GM12865 (cell line): ENCODE results near the gene STAG1.
"Not testable (repeated sequence)": the region's sequence is repeated elsewhere in the genome, so short reads cannot be mapped to it uniquely, and the experiment has no call there.

Experiments used
- DNase-seq: peaks from one replicate; pipeline ENCODE4 v3.0.0; 2010; ENCODE audit warnings: low read depth
- H3K4me3 ChIP-seq: 2 replicates; pipeline ENCODE4 v1.5.1; 2011; ENCODE audit warnings: mild to moderate bottlenecking, low read depth, low read length, control low read depth
- TF ChIP-seq, protein P1 (sequence below): IDR thresholded peaks from 2 replicates; pipeline ENCODE4 v1.5.1; 2011; ENCODE audit warnings: low read length, control low read depth, low read depth, inconsistent platforms; ENCODE audit not compliant: insufficient read depth; ENCODE audit errors: missing control alignments

STAG1 gene

DNA sequence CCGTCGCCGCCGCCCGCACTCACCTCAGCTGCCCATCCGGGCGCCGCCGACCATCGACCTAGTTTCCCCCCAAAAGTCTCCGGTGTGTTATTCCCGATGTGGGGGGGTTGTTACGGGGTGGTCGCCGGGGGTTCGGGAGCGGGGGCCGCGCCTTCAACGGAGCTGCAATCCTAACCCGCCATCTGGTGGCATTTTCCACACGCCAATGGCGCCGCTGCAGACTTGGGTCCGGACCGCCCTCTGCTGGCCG, at the start of gene STAG1:
STAG1 (minus strand) TSS at position 207 of the 250 bp plus-strand sequence. CDS start 121,480 bp downstream, outside the sequence.
- TF ChIP-seq, protein P1, sequence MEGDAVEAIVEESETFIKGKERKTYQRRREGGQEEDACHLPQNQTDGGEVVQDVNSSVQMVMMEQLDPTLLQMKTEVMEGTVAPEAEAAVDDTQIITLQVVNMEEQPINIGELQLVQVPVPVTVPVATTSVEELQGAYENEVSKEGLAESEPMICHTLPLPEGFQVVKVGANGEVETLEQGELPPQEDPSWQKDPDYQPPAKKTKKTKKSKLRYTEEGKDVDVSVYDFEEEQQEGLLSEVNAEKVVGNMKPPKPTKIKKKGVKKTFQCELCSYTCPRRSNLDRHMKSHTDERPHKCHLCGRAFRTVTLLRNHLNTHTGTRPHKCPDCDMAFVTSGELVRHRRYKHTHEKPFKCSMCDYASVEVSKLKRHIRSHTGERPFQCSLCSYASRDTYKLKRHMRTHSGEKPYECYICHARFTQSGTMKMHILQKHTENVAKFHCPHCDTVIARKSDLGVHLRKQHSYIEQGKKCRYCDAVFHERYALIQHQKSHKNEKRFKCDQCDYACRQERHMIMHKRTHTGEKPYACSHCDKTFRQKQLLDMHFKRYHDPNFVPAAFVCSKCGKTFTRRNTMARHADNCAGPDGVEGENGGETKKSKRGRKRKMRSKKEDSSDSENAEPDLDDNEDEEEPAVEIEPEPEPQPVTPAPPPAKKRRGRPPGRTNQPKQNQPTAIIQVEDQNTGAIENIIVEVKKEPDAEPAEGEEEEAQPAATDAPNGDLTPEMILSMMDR: peak; percentile 97
- DNase-seq: no peak

GRCh38 chr3:136801146-136801545, 49.0 kb upstream of the STAG1 start:
- not testable (repeated sequence) for DNase-seq, H3K4me3 ChIP-seq

More for the DNA sequence above, at the start of gene STAG1:
- H3K4me3 ChIP-seq: peak within 1 kb of the TSS; percentile 97

- TF ChIP-seq, protein P1: no peak
- DNase-seq: no peak
- H3K4me3 ChIP-seq: no peak overlapping the region
These were observed 40.6 kb upstream of the STAG1 start for GRCh38 chr3:136792556-136793330.

DNA sequence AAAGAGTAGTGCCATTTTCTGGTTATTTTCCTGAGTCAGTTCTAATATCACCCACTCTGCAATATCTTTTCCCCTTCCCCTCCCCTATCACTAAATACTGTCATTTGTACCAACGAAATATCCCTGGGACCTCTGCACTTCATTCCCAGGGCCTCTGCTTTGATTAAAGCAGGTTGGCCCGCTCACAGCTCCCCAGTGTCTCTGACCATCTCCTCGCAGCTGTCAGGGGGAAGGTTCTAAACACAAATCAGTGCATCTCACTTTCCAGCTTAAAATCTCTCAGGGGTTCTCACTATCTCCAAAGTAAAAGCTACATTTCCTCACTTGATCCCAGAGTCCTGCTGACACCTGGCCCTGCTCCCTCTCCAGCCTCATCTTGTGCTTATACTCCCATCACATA, 38.6 kb upstream of the STAG1 start:
- DNase-seq: no peak
- TF ChIP-seq, protein P1: no peak
- H3K4me3 ChIP-seq: no peak overlapping the region

GRCh38 chr3:136789976-136790375, 37.8 kb upstream of the STAG1 start:
- H3K4me3 ChIP-seq: no peak overlapping the region
- no peak for DNase-seq
- TF ChIP-seq, protein P1: no peak

DNA sequence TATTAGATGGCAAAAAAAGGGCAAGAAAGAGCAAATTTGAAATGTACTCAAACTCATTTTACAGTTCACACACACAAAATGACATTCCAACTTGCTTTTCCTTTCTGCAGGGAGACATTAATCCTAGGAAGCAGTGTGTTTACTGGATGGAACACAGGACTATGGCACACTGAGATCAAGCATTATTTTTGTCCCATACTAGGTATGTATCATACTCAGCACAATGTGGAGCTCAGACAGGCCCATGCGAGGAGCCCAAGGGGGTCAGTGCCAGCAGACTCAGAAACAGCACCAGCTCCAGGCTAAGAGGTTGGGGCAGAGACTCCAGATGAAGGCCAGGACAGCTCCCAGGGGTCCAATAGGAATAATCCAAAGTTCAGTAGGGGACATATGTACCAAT, 36.0 kb upstream of the STAG1 start:
- TF ChIP-seq, protein P1: no peak
- H3K4me3 ChIP-seq: no peak overlapping the region
- no peak for DNase-seq

DNA sequence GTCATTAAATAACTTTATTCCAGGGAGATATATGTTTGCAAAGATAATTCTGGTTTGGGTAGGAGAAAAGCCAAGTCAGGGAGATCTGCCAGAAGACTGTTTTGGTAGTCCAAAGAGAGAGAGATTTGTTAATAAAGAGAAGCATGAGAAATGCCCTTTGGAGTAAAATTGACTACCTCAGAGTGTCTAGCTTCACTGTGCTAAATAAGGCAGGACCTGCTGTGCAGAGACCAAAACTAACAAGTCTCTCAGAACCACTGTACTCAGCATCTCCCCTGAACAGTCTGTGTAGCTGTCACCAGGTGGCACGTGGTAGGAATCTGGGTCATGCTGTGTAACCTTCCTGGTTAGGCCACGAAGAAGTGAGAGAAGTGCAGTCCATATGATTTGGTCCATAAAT, 35.2 kb upstream of the STAG1 start:
- TF ChIP-seq, protein P1: no peak
- H3K4me3 ChIP-seq: no peak overlapping the region
- DNase-seq: peak; percentile 67
